ENCODE measurements around the gene TMC6.
"Not testable (repeated sequence)": the region's sequence is repeated elsewhere in the genome, so short reads cannot be mapped to it uniquely, and the experiment has no call there.

The TMC6 gene

GRCh38 chr17:78111016-78111726 lies 17.4 kb downstream of the TMC6 start:
- DNase-seq (ENCODE audit: low read depth in 3 of 3): no peak

GRCh38 chr17:78110363-78111015 lies 18.1 kb downstream of the TMC6 start:
- DNase-seq (ENCODE audit: low read depth in 3 of 3): no peak

GRCh38 chr17:78109489-78109761 lies 19.1 kb downstream of the TMC6 start:
- DNase-seq (ENCODE audit: low read depth in 3 of 3): no peak

- DNase-seq (ENCODE audit: low read depth in 3 of 3): no peak
These were observed 19.6 kb downstream of the TMC6 start for GRCh38 chr17:78108726-78109488.

- DNase-seq (ENCODE audit: low read depth in 3 of 3): no peak
These were observed 20.4 kb downstream of the TMC6 start for GRCh38 chr17:78107976-78108725.

GRCh38 chr17:78107457-78107856 lies 21.1 kb downstream of the TMC6 start:
- DNase-seq (ENCODE audit: low read depth in 3 of 3): no peak

- DNase-seq (ENCODE audit: low read depth in 3 of 3): no peak
These were observed 22.3 kb downstream of the TMC6 start for GRCh38 chr17:78106211-78106610.

GRCh38 chr17:78105551-78105950 lies 23.0 kb downstream of the TMC6 start:
- no peak for DNase-seq (ENCODE audit: low read depth in 3 of 3)

GRCh38 chr17:78105101-78105500 lies 23.5 kb downstream of the TMC6 start:
- DNase-seq (ENCODE audit: low read depth in 3 of 3): no peak

GRCh38 chr17:78104540-78104941 lies 24.0 kb downstream of the TMC6 start:
- DNase-seq (ENCODE audit: low read depth in 3 of 3): no peak

- no peak for DNase-seq (ENCODE audit: low read depth in 3 of 3)
These were observed 25.2 kb downstream of the TMC6 start for GRCh38 chr17:78103311-78103710.

GRCh38 chr17:78101542-78101941 lies 27.0 kb downstream of the TMC6 start:
- no peak for DNase-seq (ENCODE audit: low read depth in 3 of 3)

- no peak for DNase-seq (ENCODE audit: low read depth in 3 of 3)
These were observed 27.4 kb downstream of the TMC6 start for GRCh38 chr17:78101112-78101511.

- DNase-seq (ENCODE audit: low read depth in 3 of 3): no peak
These were observed 32.5 kb downstream of the TMC6 start for GRCh38 chr17:78096093-78096492.

- DNase-seq (ENCODE audit: low read depth in 3 of 3): no peak
These were observed 33.5 kb downstream of the TMC6 start for GRCh38 chr17:78095035-78095434.

GRCh38 chr17:78092794-78093324 lies 35.7 kb downstream of the TMC6 start:
- no peak for DNase-seq (ENCODE audit: low read depth in 3 of 3)

- no peak for DNase-seq (ENCODE audit: low read depth in 3 of 3)
These were observed 38.8 kb downstream of the TMC6 start for GRCh38 chr17:78089576-78090281.

- no peak for DNase-seq (ENCODE audit: low read depth in 3 of 3)
These were observed 40.0 kb downstream of the TMC6 start for GRCh38 chr17:78088529-78088928.

GRCh38 chr17:78086740-78087139 lies 41.8 kb downstream of the TMC6 start:
- no peak for DNase-seq (ENCODE audit: low read depth in 3 of 3)

GRCh38 chr17:78082988-78083387 lies 45.6 kb downstream of the TMC6 start:
- no peak for DNase-seq (ENCODE audit: low read depth in 3 of 3)

- not testable (repeated sequence) for DNase-seq (ENCODE audit: low read depth in 3 of 3)
These were observed 46.1 kb downstream of the TMC6 start for GRCh38 chr17:78082355-78082872.

All from stimulated activated CD4-positive, alpha-beta T cell treated with anti-CD3 and anti-CD28 coated beads, TNF-alpha, amount 100 ng/mL, for 4 hours (primary cell).